ENCODE data around the gene CPD. TPM values are rescaled to one million over a fixed set of nuclear protein-coding genes. Genes with fewer than 3 reads are reported as not detected.

CPD gene
- total RNA-seq, 1 experiment from 2014 or later = 38.0 TPM

DNA sequence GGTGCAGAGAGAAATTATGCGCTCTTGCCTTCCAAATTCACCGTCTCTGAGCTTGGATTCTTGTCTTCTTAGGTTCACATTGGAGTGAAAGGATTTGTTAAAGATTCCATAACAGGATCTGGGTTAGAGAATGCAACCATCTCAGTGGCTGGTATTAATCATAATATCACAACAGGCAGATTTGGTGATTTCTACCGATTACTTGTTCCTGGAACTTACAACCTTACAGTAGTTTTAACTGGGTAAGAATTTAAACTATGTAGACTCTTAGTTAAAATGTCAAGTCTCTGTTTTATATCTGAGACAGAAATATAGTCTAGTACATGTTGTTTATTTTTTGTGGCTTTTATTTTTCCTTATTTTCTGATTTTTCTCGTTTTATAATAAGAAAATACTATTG is 42.9 kb downstream of the CPD start:
- Histone ChIP-seq H3K9me3 (ENCODE audit: low read depth, low read length, poor library complexity, severe bottlenecking) (no peaks in the 10 kb centered on the region), H3K27ac (ENCODE audit: low read depth, low read length, poor library complexity, severe bottlenecking) (no peak overlapping the region), H3K4me3 (ENCODE audit: low read depth, low read length, poor library complexity, severe bottlenecking) (no peak overlapping the region), H3K36me3 (ENCODE audit: insufficient read depth, low read length, poor library complexity, severe bottlenecking) (peaks cover 16% of the 10 kb centered on the region), H3K4me1 (ENCODE audit: insufficient read depth, low read length, poor library complexity, severe bottlenecking) (no peaks in the 10 kb centered on the region), H3K27me3 (replicated peaks; ENCODE audit: insufficient read depth, low read depth, low read length, poor library complexity) (no peaks in the 10 kb centered on the region)
- DNase-seq (ENCODE audit: low spot score) = no peak
- intact Hi-C loops (cut with micrococcal nuclease; ENCODE audit: unreplicated experiment) = no loop called here
- BruUV-seq (replicated peaks) = no TSS peak
- ChIA-PET CTCF (no interaction called here), POLR2A (ENCODE audit: low non-redundant PET) (no interaction called here)
- TF ChIP-seq, protein P1, sequence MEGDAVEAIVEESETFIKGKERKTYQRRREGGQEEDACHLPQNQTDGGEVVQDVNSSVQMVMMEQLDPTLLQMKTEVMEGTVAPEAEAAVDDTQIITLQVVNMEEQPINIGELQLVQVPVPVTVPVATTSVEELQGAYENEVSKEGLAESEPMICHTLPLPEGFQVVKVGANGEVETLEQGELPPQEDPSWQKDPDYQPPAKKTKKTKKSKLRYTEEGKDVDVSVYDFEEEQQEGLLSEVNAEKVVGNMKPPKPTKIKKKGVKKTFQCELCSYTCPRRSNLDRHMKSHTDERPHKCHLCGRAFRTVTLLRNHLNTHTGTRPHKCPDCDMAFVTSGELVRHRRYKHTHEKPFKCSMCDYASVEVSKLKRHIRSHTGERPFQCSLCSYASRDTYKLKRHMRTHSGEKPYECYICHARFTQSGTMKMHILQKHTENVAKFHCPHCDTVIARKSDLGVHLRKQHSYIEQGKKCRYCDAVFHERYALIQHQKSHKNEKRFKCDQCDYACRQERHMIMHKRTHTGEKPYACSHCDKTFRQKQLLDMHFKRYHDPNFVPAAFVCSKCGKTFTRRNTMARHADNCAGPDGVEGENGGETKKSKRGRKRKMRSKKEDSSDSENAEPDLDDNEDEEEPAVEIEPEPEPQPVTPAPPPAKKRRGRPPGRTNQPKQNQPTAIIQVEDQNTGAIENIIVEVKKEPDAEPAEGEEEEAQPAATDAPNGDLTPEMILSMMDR (conservative IDR thresholded peaks at IDR 0.05; ENCODE audit: low read depth, low read length) = no peak

DNA sequence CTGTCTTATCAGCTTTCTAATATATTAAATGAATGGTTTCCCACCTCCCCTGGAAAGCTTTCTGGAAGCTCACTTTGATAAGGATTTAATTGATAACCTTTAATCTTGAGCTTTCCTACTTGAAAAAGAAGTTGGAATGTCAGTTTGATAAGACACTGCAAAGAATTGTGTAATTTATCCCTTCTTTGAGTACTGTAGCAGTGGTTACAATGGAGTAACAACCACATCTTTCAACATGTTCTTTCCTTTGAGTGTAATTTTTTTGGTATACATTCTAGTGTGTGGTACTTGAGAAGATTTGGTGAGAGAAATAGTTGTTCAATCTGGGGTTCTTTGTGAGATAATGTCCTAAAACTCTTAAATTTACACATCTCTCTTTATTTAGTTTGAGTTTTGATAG is 43.4 kb downstream of the CPD start:
- Histone ChIP-seq H3K36me3 (ENCODE audit: insufficient read depth, low read length, poor library complexity, severe bottlenecking) (peaks cover 16% of the 10 kb centered on the region), H3K4me1 (ENCODE audit: insufficient read depth, low read length, poor library complexity, severe bottlenecking) (no peaks in the 10 kb centered on the region), H3K9me3 (ENCODE audit: low read depth, low read length, poor library complexity, severe bottlenecking) (no peaks in the 10 kb centered on the region), H3K27me3 (replicated peaks; ENCODE audit: insufficient read depth, low read depth, low read length, poor library complexity) (no peaks in the 10 kb centered on the region), H3K4me3 (ENCODE audit: low read depth, low read length, poor library complexity, severe bottlenecking) (no peak overlapping the region), H3K27ac (ENCODE audit: low read depth, low read length, poor library complexity, severe bottlenecking) (no peak overlapping the region)
- DNase-seq (ENCODE audit: low spot score) = no peak
- ChIA-PET POLR2A (ENCODE audit: low non-redundant PET) (no interaction called here), CTCF (no interaction called here)
- no TSS peak for BruUV-seq (replicated peaks)
- intact Hi-C loops (cut with micrococcal nuclease; ENCODE audit: unreplicated experiment) = no loop called here
- TF ChIP-seq, protein P1 (conservative IDR thresholded peaks at IDR 0.05; ENCODE audit: low read depth, low read length) = no peak
- TF ChIP-seq EZH2 (IDR thresholded peaks at IDR 0.05; ENCODE audit: borderline replicate concordance, low read depth, low read length, poor library complexity, severe bottlenecking) = no peak

DNA sequence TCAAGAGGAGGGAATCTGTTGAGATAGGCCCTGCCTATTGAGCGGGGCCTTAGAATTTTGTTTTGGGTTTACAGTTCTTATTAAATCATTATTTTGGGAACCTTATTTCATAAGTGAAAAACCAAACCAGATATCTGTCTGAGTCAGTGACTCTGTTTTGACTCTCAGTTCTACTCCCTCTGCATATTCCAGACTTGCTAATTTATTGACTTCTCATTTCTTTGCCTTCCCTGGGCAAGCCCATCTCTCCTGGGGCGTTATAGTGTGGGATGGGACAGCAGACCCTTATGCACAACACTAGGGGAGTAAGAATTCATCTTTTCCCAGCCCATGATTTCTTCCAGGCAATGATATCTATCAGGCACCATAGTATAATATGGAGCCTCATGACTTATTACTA is 45.7 kb downstream of the CPD start:
- Histone ChIP-seq H3K36me3 (ENCODE audit: insufficient read depth, low read length, poor library complexity, severe bottlenecking) (peaks cover 16% of the 10 kb centered on the region), H3K4me1 (ENCODE audit: insufficient read depth, low read length, poor library complexity, severe bottlenecking) (no peaks in the 10 kb centered on the region), H3K9me3 (ENCODE audit: low read depth, low read length, poor library complexity, severe bottlenecking) (no peaks in the 10 kb centered on the region), H3K27me3 (replicated peaks; ENCODE audit: insufficient read depth, low read depth, low read length, poor library complexity) (no peaks in the 10 kb centered on the region), H3K27ac (ENCODE audit: low read depth, low read length, poor library complexity, severe bottlenecking) (no peak overlapping the region), H3K4me3 (ENCODE audit: low read depth, low read length, poor library complexity, severe bottlenecking) (no peak overlapping the region)
- POLR2A ChIA-PET (ENCODE audit: low non-redundant PET) = no interaction called here
- CTCF ChIA-PET = no interaction called here
- no TSS peak for BruUV-seq (replicated peaks)
- intact Hi-C loops (cut with micrococcal nuclease; ENCODE audit: unreplicated experiment) = no loop called here
- TF ChIP-seq, protein P1 (conservative IDR thresholded peaks at IDR 0.05; ENCODE audit: low read depth, low read length) = no peak
- no peak for TF ChIP-seq EZH2 (IDR thresholded peaks at IDR 0.05; ENCODE audit: borderline replicate concordance, low read depth, low read length, poor library complexity, severe bottlenecking)
- DNase-seq (ENCODE audit: low spot score) = no peak
